ENCODE data around the gene RGS10.

- TF ChIP-seq CTCF (conservative IDR thresholded peaks at IDR 0.05; ENCODE audit: low read depth in 2 of 2): no peak
- no peak for TF ChIP-seq POLR2AphosphoS5 (IDR thresholded peaks at IDR 0.05; ENCODE audit: low read depth)
- no peak for TF ChIP-seq EZH2 (IDR thresholded peaks at IDR 0.05; ENCODE audit: low read depth, unreplicated experiment)
- TF ChIP-seq REST (IDR thresholded peaks at IDR 0.05; ENCODE audit: unreplicated experiment): no peak
- TF ChIP-seq STAT1 (IDR thresholded peaks at IDR 0.05; ENCODE audit: unreplicated experiment): no peak
- TF ChIP-seq ZNF331 (CRISPR knock-in tag; IDR thresholded peaks at IDR 0.05; ENCODE audit: low read depth): no peak
- TF ChIP-seq JUNB (IDR thresholded peaks at IDR 0.05; ENCODE audit: unreplicated experiment): no peak
- TF ChIP-seq EZH2phosphoT487 (IDR thresholded peaks at IDR 0.05; ENCODE audit: unreplicated experiment): no peak
- TF ChIP-seq CREB1 (CRISPR knock-in tag; IDR thresholded peaks at IDR 0.05; ENCODE audit: low read depth): no peak
Observed at GRCh38 chr10:119470920-119471702, 71.4 kb downstream of the RGS10 start.
